DND-41 (cell line): ENCODE measurements around the gene VWA1.
"Not testable (repeated sequence)": the region's sequence is repeated elsewhere in the genome, so short reads cannot be mapped to it uniquely, and the experiment has no call there.

Source experiments
- ATAC-seq: fragments of 200-7000 bp; cut with Tn5 transposase; 3 replicates; pipeline ENCODE4 v1.9.1; 2021; ENCODE audit warnings: low read depth; ENCODE audit not compliant: insufficient read depth
- DNase-seq: peaks from one replicate; pipeline ENCODE4 v3.0.0-alpha.2; 2020
- H2AFZ ChIP-seq: 2 replicates; pipeline ENCODE4 v1.6.0; 2012; ENCODE audit warnings: low read depth, low read length
- H3K27ac ChIP-seq: 2 replicates; pipeline ENCODE4 v1.5.1; 2012; ENCODE audit warnings: low read length, inconsistent platforms
- H3K27me3 ChIP-seq: fragments of 200-600 bp; sonication (generic); 2 replicates; pipeline ENCODE4 v1.6.0; 2012; ENCODE audit warnings: low read length, mild to moderate bottlenecking, inconsistent platforms; ENCODE audit not compliant: insufficient read depth, poor library complexity
- H3K36me3 ChIP-seq: 2 replicates; pipeline ENCODE4 v1.5.1; 2012; ENCODE audit warnings: low read length, inconsistent platforms; ENCODE audit not compliant: insufficient read depth
- H3K4me1 ChIP-seq: 2 replicates; pipeline ENCODE4 v1.5.1; 2012; ENCODE audit warnings: mild to moderate bottlenecking, low read length; ENCODE audit not compliant: insufficient read depth
- H3K4me2 ChIP-seq: 2 replicates; pipeline ENCODE4 v1.6.0; 2012; ENCODE audit warnings: mild to moderate bottlenecking, moderate library complexity, low read length, inconsistent platforms; ENCODE audit not compliant: insufficient read depth
- H3K4me3 ChIP-seq, 2 experiments: fragments of 200-600 bp in 1 of 2; shearing (Covaris generic) in 1 of 2; 2 replicates each; pipeline ENCODE4 v1.5.1; 2012 to 2016; ENCODE audit warnings: inconsistent platforms in 2 of 2, low read length in 2 of 2, mild to moderate bottlenecking in 2 of 2, low read depth in 1 of 2, moderate library complexity in 1 of 2
- H3K79me2 ChIP-seq: 2 replicates; pipeline ENCODE4 v1.6.0; 2012; ENCODE audit warnings: low read length, inconsistent platforms; ENCODE audit not compliant: insufficient read depth
- H3K9ac ChIP-seq: 2 replicates; pipeline ENCODE4 v1.6.0; 2012; ENCODE audit warnings: low read depth, mild to moderate bottlenecking, inconsistent platforms, low read length, moderate library complexity
- H3K9me3 ChIP-seq: 2 replicates; pipeline ENCODE4 v1.5.1; 2012; ENCODE audit warnings: low read length, moderate library complexity, mild to moderate bottlenecking, inconsistent platforms; ENCODE audit not compliant: insufficient read depth, severe bottlenecking
- H4K20me1 ChIP-seq: 2 replicates; pipeline ENCODE4 v1.6.0; 2012; ENCODE audit warnings: low read length; ENCODE audit not compliant: insufficient read depth
- CTCF ChIP-seq: IDR thresholded peaks from 2 replicates; pipeline ENCODE4 v1.5.1; 2012; ENCODE audit warnings: borderline replicate concordance, low read length, moderate library complexity, mild to moderate bottlenecking; ENCODE audit not compliant: poor library complexity, severe bottlenecking; ENCODE audit errors: extremely low read depth
- EZH2 ChIP-seq: IDR thresholded peaks from 3 replicates; pipeline ENCODE4 v1.6.1; 2012; ENCODE audit warnings: borderline replicate concordance, low read depth, mild to moderate bottlenecking, moderate library complexity, low read length, inconsistent platforms; ENCODE audit not compliant: severe bottlenecking

Gene VWA1

GRCh38 chr1:1479547-1480487 lies 44.3 kb downstream of the VWA1 start:
- H4K20me1 ChIP-seq = peaks cover 12% of the 10 kb centered on the region; the same call in 1 of the 2 replicates
- H3K9ac ChIP-seq = no peak overlapping the region
- peaks cover 20% of the 10 kb centered on the region for H3K79me2 ChIP-seq
- no peak overlapping the region for H3K27ac ChIP-seq
- no peak overlapping the region for H2AFZ ChIP-seq
- H3K4me1 ChIP-seq = no peaks in the 10 kb centered on the region
- DNase-seq (no peak), ATAC-seq (no peak)
- no peak overlapping the region for H3K4me3 ChIP-seq
- H3K9me3 ChIP-seq = no peaks in the 10 kb centered on the region
- no peak overlapping the region for H3K4me2 ChIP-seq
- peaks cover 62% of the 10 kb centered on the region for H3K36me3 ChIP-seq
- H3K27me3 ChIP-seq = no peaks in the 10 kb centered on the region
- TF ChIP-seq CTCF = no peak
- TF ChIP-seq EZH2 = no peak

GRCh38 chr1:1480488-1480867 lies 45.0 kb downstream of the VWA1 start:
- H3K36me3 ChIP-seq = peaks cover 66% of the 10 kb centered on the region
- not testable (repeated sequence) for ATAC-seq, H3K27me3 ChIP-seq, H3K4me3 ChIP-seq, H3K27ac ChIP-seq, H2AFZ ChIP-seq, H3K9me3 ChIP-seq, H3K9ac ChIP-seq, H3K4me1 ChIP-seq, DNase-seq, H3K4me2 ChIP-seq
- H4K20me1 ChIP-seq = peaks cover 12% of the 10 kb centered on the region; the same call in 1 of the 2 replicates
- H3K79me2 ChIP-seq = peaks cover 15% of the 10 kb centered on the region

- ATAC-seq, H3K4me2 ChIP-seq, H3K79me2 ChIP-seq, H3K4me3 ChIP-seq, H3K27me3 ChIP-seq, H3K9me3 ChIP-seq, DNase-seq, H2AFZ ChIP-seq, H3K27ac ChIP-seq, H3K9ac ChIP-seq, H4K20me1 ChIP-seq, H3K4me1 ChIP-seq: not testable (repeated sequence)
- peaks cover 72% of the 10 kb centered on the region for H3K36me3 ChIP-seq
Observed at GRCh38 chr1:1481811-1482210, 46.3 kb downstream of the VWA1 start.

- Histone ChIP-seq H3K36me3 (peaks cover 69% of the 10 kb centered on the region), H3K4me3 (no peak overlapping the region), H3K4me1 (no peaks in the 10 kb centered on the region), H4K20me1 (peaks cover 3% of the 10 kb centered on the region; the same call in 1 of the 2 replicates), H3K27me3 (no peaks in the 10 kb centered on the region), H3K4me2 (no peak overlapping the region), H2AFZ (no peak overlapping the region), H3K9ac (no peak overlapping the region), H3K27ac (no peak overlapping the region), H3K79me2 (no peaks in the 10 kb centered on the region), H3K9me3 (no peaks in the 10 kb centered on the region)
- DNase-seq (no peak), ATAC-seq (no peak)
- TF ChIP-seq CTCF (no peak), EZH2 (no peak)
Observed at GRCh38 chr1:1482856-1483255, 47.4 kb downstream of the VWA1 start.
